HG02943 (cell line): ENCODE measurements around the gene ALKBH1.
"Not testable (repeated sequence)": the region's sequence is repeated elsewhere in the genome, so short reads cannot be mapped to it uniquely, and the experiment has no call there.

Source experiments
- ATAC-seq: cut with Tn5 transposase; IDR thresholded peaks from one replicate; pipeline ENCODE4 v1.9.1; 2021; ENCODE audit warnings: mild to moderate bottlenecking, low read depth, moderate library complexity; ENCODE audit not compliant: unreplicated experiment

Gene ALKBH1

DNA sequence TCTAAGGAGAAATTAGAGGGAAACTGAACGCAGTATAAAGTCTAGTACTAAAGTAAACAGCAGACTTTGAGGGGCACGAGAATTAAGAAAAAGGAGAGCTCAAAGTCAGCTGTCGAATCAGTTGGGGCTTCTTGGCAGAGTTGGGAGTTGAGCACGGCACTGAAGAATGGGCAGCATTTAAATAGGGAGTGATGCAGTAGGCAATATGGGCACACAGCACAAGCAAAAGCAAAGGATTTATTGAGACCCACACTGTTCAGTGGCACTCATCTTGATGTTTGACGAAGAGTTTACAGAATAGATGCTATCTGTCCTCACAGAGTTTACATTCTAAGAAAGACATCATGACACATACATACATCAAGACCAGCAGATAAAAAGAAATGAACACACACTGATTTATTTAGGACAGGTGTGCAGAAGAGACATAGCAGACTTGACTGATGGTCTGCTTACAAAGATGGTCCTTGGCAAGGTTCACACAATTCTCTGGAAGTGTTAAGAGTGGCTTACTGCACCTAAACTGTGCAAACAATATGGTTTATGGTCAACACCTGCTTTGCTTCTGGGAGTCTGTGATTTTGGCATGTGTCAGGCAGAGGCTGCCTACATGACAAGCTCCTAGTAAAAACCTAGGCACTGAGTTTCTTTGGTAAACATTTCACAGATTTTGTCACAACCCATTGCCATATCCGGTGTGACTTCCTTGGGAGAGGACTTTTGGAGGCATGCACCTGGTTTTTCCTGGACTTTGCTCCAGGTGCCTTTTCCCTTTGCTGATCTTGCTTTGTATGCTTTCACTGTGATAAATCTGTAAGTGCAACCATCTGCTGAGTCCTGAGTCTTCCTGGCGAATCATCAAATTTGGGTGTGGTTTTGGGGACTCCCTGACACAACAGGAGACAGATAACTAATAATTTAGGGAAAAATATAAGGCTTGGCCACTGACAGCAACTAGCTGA lies 26.3 kb downstream of the ALKBH1 start:
- no peak for ATAC-seq

DNA sequence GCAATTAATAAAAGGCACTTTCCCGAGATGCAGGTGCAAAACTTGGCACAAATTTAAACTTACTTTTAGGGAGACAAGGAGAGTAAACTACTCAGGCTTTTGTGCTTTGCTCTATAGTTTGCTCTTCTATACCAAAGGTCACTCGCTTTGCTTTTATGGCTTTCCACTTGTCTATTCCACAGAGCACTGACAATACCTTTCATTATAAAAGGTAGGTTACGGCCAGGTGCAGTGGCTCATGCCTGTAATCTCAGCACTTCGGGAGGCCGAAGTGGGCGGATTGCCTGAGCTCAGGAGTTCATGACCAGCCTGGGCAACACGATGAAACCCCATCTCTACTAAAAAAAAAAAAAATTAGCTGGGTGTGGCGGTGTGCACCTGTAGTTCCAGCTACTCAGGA lies 32.9 kb downstream of the ALKBH1 start:
- ATAC-seq = no peak

DNA sequence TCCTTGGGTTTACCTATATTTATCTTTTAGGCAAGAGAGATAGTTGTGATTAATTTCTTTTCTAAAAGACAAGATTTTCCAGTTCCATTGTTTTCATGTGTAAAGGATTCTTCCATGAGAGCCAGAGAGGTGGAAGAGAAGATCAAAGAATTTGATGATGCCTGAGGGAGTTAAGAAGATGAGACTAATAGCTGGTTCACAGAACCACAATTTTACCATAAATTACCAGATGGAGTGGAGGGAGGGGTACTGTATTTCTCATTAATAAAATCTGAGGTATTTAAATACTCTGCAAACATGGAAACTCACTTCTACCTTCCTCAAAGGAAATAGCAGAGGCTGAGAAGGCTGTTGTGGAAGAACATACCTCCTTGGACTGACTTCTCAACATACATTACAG lies 34.6 kb downstream of the ALKBH1 start:
- ATAC-seq = no peak

DNA sequence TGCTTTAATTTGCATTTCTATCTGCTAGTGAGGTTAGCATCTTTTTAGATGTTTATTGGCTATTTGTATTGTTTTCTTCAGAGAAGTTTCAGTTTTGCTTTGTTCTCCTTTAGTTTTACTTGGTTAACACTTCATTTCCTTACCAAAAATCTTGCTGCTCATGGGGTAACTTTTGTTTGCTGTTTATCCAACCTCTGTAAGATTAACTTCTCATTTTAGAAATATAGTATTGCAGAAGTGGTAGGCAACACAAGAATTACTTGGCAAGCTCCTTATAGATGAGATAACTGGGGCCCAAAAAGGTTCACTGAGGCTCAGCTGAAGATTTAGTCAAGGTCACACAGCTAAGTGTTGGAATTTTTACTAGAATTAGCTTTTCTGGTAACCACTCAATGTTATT lies 40.5 kb downstream of the ALKBH1 start:
- no peak for ATAC-seq

DNA sequence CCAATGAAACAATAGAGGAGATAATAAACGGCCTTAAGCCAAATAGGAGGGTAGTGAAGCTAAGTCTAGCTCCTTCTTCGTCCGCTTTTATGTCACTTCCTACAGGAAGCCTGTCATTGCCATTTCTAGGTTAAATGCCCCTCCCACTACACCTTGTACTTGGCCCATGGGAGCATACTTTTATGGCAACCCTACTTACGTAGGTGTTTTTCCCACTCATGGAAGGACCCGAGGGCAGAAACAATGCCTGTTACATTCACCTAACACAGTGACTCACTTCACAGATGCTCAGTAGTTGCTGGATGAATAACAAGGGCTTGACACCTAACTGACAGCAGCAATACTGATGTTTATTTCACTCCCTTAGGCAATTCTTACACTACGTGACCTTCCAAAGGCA lies 44.5 kb downstream of the ALKBH1 start:
- no peak for ATAC-seq

DNA sequence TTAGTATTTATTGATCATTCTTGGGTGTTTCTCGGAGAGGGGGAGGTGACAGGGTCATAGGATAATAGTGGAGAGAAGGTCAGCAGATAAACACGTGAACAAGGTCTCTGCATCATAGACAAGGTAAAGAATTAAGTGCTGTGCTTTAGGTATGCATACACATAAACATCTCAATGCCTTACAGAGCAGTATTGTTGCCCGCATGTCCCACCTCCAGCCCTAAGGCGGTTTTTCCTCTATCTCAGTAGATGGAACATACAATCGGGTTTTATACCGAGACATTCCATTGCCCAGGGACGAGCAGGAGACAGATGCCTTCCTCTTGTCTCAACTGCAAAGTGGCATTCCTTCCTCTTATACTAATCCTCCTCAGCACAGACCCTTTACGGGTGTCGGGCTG lies 46.3 kb downstream of the ALKBH1 start:
- ATAC-seq = not testable (repeated sequence)

DNA sequence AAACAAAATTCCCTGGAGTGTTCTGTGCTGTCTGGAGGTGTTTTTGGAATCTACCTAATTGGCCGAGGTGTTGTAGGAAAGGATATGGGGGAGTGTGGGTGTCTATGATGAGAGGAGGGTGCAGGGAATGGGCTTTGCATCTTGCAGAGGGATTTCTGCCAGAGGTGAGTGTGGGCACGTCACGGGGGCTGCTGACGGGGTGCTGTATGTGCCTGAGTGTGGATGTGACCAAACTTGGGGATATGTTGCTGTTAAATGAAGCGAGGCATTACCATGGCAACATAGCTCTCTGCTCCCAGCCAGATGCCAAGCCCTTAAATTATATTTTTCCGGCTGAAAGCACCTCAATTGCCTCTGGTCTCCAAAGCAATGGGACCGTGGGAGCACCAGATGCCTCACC lies 47.1 kb downstream of the ALKBH1 start:
- ATAC-seq = no peak

DNA sequence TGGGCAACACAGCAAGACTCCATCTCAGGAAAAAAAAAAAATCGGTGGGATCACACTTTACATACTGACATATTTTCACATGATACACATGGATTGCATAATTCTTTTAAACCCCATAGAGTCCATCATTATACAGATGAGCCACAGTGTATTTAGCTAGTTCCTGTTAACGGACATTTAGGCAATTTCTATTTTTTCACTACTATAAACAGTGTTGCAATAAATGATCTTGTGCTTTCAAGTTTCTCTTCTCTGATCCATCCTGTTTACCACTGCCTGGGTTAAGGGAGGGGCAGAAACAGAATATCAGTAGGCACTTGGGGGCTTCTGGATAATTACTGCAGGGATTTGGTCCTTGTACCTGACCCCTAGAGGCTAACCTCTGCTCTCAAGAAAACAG lies 48.0 kb downstream of the ALKBH1 start:
- ATAC-seq = no peak

DNA sequence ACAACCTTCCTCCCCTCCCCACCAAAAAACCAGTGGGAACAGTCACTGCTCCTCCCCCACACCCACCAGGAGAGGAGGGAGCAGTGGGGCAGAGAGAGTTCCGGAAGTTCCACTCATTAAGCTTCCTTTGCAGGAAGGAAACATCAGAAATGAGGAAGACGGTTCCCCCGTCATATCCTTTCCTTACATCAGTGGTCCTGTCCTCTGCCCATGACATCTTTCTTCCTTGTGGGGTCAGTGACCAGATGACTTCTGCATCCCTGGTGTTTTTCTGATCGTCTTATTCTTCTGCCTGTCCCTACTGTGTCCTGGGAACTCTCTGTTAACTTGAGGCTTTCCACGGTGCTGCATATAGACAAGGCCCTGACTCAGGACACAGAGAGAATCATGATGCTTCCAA lies 50.5 kb downstream of the ALKBH1 start:
- no peak for ATAC-seq

DNA sequence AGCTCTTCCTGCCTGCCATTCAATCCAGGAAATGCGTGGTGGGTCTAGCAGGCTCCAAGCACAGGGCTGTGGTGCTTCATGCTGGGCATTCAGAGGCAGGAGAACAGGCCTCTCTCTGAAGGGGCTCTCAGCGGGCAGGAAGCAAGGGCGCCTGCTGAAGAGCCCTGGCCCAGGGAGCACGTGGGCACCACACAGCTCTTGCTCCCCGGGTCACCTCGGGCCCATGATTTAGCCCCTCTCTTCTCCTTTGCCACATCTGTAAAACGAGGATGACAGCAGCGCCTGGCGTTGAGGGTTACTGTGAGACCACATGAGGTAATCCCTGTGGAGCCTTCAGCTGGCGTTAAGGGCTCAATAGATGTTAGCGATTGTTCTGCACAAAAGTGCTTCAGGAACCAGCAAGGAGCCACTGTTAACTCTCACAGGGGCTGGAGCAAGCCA lies 53.8 kb downstream of the ALKBH1 start:
- no peak for ATAC-seq

DNA sequence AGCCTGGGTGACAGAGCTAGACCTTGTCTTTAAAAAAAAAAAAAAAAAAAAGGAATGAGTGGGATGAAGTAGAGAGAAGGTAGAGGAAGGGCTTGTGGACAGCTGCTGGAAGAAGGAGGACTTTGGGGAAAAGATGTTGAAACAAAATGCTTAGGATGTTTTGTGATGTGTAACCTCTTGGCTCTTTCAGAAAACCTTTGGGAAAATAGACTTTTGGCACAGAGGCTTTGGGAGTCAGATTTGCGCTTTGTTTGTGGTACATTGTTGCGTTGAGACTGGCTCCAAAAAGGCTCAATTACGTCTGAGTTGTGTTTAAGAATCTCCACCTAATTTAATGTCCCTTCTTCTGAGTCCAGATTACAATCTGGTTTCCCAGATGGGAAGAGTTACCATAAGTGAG lies 58.5 kb downstream of the ALKBH1 start:
- no peak for ATAC-seq

DNA sequence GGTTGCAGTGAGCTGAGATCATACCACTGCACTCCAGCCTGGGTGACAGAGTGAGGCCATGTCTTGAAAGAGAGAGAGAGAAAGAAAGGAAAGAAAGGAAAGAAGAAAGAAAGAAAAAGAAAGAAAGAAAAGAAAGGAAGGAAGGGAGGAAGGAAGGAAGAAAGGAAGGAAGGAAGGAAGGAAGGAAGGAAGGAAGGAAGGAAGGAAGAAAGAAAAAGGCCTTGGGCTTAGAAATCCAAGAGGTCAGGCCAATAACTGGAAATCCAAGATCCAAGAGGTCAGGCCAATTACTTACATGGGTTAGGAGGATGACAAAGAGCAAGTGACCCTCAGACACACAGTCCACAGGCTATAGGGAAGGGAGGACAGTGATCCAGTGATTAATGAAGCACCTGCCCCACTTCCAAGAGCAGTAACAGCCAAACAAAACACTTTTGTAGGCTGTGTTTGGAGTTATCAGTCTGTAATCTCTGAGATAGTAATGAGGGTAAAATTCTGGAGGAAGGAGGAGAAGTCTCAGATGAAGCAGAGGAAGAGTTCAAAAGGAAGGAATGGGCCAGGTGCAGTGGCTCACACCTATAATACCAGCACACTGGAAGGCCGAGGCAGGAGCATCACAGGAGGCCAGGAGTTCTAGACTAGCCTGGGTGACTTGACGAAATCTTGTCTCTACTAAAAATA lies 59.2 kb downstream of the ALKBH1 start:
- no peak for ATAC-seq

DNA sequence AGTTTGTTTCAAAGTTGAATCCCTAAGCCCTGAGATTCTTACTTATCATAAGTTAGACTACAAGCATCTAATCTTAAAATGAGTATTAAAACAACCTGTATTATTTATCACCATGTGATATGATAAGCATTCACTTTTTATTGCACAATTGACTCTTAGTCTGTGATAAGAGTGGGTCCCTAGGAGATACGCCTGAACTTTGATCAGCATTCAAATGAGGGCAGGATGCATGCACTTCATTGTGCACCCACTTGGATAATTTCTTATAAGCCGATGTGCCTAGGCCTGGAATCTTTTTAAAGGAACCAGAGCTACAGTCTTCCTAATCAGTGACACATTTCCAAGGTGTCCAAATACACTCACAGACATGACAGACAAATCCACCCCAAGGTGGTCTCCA lies 60.0 kb downstream of the ALKBH1 start:
- no peak for ATAC-seq

DNA sequence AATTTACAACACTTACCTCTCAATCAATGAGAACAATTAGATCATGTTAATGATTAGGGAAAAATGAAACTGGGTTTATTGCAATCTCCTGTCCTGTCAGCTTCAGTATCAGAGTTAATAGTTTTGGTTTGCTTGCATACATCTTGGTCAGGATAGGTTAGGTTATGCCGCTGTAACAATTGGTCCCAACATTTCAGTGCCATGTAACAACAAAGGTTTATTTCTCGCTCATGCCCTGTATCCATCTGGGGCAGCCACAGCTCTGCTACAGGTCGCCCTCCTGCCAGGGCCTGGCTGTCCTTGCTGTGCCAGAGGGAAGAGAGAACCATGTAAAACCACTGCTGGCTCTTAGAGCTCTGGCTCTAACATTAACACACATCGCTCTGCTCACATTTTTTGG lies 60.9 kb downstream of the ALKBH1 start:
- no peak for ATAC-seq

DNA sequence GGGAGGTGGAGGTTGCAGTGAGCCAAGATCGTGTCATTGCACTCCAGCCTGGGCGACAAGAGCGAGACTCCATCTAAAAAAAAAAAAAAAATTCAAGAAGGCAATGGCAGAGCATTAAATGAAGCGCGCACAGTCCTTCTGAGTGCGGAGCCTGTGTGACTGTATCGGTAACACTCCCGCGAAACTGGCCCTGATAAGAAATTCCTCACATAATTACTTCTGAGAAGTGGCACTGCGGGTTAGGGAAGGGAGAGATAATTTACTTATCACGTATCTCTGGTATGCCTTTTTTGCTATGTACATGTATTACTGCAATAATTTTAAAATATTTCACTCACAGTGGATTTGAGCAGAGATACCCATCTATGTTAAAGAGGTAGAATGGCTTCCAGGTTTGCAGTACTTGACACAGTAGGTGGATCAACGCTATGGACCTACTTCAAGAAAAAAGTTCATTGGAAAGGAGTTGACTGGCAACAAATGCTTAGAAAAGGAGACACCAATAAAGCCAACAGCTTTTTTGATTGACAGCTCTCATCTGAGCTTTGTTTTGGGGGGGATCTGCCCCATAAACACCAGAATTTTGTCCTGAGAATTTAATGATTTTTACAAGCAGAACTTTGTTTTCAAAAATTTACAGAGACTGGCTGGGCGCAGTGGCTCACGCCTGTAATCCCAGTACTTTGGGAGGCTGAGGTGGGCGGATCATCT lies 62.1 kb downstream of the ALKBH1 start:
- no peak for ATAC-seq

DNA sequence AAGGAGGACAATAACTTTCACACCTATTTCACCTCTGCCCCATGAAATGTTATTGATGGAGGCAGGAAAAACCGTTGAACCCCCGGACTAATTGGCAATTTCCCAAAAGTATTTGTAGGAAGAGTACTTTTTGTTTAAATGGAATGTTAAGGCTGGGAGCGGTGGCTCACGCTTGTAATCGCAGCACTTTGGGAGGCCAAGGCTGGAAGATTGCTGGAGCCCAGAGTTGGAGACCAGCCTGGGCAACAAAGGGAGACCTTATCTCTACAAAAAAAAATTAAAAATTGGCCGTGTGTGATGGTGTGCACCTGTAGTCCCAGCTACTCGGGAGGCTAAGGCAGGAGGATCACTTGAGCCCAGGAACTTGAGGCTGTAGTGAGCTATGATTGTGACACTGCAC lies 65.4 kb downstream of the ALKBH1 start:
- no peak for ATAC-seq

DNA sequence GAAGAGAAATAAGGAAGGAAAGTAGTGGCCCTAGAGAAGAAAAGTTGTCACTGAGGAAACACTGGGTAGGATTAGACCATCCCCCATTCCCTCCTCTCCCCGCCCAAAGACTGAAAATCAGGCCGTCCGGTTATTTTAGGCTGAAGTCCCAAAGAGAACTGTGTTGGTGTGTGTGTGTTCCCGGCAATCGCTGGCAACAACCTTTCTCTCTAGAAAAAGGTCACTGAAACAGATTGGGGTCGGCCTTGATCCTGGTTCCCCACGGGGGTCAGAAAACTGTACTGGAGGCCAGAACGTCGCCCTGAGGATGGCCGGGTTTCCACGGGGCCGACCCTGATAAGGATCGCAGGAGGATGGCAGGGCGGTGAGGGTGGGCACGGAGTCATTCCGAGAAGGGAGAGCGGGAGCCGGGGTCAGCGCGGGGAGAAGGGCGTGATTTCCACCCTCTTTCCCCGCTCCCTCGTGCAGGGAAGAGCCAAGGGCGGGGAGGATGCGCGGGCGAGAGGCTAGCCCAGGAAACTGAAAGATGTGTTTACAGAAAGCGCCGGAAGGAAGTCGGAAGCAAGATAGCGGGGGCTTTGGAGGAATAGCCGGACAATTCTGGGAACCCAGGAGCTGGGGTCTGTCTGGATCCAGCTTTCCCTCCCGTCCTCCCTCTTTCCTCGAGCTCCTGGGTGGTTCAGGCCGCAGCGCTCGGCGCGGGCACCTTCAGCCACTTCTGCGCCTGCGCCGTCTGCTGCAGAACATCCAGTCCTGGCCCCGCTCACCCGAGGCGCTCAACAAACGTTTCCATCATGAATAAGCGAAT lies 66.1 kb downstream of the ALKBH1 start:
- no peak for ATAC-seq

DNA sequence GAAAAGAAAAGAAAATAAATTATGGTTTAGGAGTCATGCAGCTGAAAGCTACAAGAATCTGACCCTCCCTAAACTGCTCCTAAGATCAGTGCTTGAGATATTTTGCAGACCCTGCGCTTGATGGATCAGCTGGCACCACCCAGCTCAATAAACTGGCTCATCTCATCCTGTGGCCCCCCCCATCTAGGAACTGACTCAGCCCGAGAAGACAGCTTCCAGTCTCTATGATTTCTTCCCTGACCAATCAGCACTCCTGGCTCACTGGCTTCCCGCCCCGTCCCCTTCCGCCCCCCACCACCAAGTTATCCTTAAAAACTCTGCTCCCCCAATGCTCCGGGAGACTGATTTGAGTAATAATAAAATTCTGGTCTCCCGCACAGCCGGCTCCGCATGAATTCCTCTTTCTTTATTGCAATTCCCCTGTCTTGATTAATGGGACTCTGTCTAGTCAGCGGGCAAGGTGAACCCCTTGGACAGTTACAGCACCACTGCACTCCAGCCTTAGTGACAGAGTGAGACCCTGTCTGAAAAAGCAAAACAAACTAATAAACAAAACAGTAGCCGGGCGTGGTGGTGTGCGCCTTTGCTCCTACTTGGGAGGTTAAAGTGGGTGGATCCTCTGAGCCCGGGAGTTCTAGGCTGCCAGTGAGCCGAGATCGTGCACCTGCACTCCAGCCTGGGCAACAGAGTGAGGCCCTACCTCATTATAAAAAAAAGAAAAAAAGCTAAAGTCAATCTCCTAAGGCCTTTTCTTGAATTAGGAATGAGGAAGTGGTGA lies 66.9 kb downstream of the ALKBH1 start:
- no peak for ATAC-seq

DNA sequence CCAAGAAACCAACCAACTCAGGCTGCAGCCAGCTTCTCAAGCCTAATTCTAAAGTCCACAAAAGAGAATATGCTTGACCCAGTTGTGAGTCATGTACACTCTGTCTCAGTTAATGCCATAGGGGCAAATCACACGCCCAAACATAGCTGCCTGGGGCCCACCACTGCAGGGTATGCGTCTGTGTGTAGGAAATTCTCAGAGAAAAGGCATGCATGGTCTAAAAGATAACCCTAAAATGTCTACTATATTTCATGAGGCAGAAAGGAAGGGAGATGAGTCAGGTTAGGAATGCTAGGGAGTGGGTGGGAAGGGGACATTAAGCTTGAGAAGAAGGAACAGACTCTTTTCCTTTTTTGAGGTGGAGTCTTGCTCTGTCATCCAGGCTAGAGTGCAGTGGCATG lies 69.1 kb downstream of the ALKBH1 start:
- no peak for ATAC-seq

DNA sequence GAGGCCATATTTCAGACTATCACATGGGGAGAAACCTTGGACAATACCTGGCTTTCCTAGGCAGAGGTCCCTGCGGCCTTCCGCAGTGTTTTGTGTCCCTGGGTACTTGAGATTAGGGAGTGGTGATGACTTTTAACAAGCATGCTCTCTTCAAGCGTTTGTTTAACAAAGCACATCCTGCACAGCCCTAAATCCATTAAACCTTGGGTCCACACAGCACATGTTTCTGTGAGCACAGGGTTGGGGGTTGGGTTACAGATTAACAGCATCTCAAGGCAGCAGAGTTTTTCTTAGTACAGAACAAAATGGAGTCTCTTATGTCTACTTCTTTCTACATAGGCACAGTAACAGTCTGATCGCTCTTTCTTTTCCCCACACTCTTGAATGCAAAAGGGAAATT lies 72.0 kb downstream of the ALKBH1 start:
- ATAC-seq = not testable (repeated sequence)
